SK-N-SH (cell line): ENCODE results near the gene MAD1L1.

Source experiments
- EP300 ChIP-seq, 2 experiments: IDR thresholded peaks; 2 replicates each; pipeline versions ENCODE4 v1.4.0 to v1.6.1; 2012; ENCODE audit warnings: borderline replicate concordance in 1 of 2, low read depth in 1 of 2, low read length in 1 of 2
- GATA2 ChIP-seq: sonication (generic); formaldehyde crosslinking; IDR thresholded peaks from 2 replicates; pipeline ENCODE4 v1.5.0; 2020; ENCODE audit warnings: mild to moderate bottlenecking, missing genetic modification reagents

DNA sequence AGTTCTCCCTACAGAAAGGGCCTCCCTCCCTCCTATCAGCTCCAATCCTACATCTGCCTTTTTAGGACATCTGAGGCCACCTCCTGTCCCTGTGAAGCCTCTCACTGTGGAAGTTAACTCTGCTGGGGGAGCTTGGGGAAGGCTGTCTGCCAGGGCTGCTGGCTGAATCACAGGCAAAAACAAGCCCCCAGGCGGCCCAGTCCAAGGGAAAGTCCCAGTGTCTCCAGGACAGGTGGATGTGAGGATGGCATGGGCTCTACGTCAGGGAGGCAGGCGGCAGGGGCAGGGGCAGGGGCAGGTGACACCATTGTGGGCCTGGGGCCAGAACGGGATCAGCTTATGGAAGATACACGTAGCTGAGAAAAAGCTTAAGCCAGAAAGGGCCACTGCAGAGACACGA, 240.2 kb downstream of the MAD1L1 start:
- TF ChIP-seq EP300 (IDR thresholded peaks at IDR 0.05; ENCODE audit: borderline replicate concordance in 1 of 2, low read depth in 1 of 2, low read length in 1 of 2) (no peak), GATA2 (CRISPR knock-in tag) (no peak)
